NB4 (cell line): Measurements from ENCODE around the gene COLEC11.
"Not testable (repeated sequence)": the region's sequence is repeated elsewhere in the genome, so short reads cannot be mapped to it uniquely, and the experiment has no call there.

Experiments
- CTCF ChIP-seq: IDR thresholded peaks from one replicate; pipeline ENCODE4 v1.5.1; 2012; ENCODE audit warnings: low read depth, low read length
- POLR2A ChIP-seq: IDR thresholded peaks from 2 replicates; pipeline ENCODE4 v1.6.1; 2011; ENCODE audit warnings: mild to moderate bottlenecking; ENCODE audit not compliant: insufficient read length; ENCODE audit errors: extremely low read depth

- not testable (repeated sequence) for TF ChIP-seq CTCF, POLR2A
Observed at GRCh38 chr2:3609279-3609673, 14.4 kb downstream of the COLEC11 start.
